HepG2 (cell line): Measurements from ENCODE around the gene PAQR5. TPM values are rescaled to one million over a fixed set of nuclear protein-coding genes. Genes with fewer than 3 reads are reported as not detected.

Experiments used
- BHLHE40 ChIP-seq: IDR thresholded peaks from 2 replicates; pipeline ENCODE4 v1.6.1; 2011; ENCODE audit warnings: low read length, improper control_type of control experiment
- FLYWCH1 ChIP-seq: sonication (generic); formaldehyde crosslinking; IDR thresholded peaks from 2 replicates; pipeline ENCODE4 v1.8.1; 2023; ENCODE audit warnings: mild to moderate bottlenecking, missing genetic modification reagents
- GPN1 ChIP-seq: sonication (generic); formaldehyde crosslinking; IDR thresholded peaks from 2 replicates; pipeline ENCODE4 v1.5.1; 2020; ENCODE audit warnings: missing genetic modification reagents, borderline replicate concordance
- JUN ChIP-seq: sonication (generic); formaldehyde crosslinking; IDR thresholded peaks from 2 replicates; pipeline ENCODE4 v1.4.0; 2020; ENCODE audit warnings: mild to moderate bottlenecking, missing genetic modification reagents
- NFRKB ChIP-seq: fragments of 450-650 bp; IDR thresholded peaks from 2 replicates; pipeline ENCODE4 v1.6.1; 2017
- PRDM4 ChIP-seq: sonication (generic); formaldehyde crosslinking; IDR thresholded peaks from 2 replicates; pipeline ENCODE4 v1.9.0; 2021; ENCODE audit warnings: missing genetic modification reagents, borderline replicate concordance
- RFXANK ChIP-seq: IDR thresholded peaks from 2 replicates; pipeline ENCODE4 v1.6.1; 2016
- RFXAP ChIP-seq: sonication (generic); formaldehyde crosslinking; IDR thresholded peaks from 2 replicates; pipeline ENCODE4 v1.4.0; 2020; ENCODE audit warnings: missing genetic modification reagents, borderline replicate concordance
- TRIM22 ChIP-seq: fragments of 450-650 bp; IDR thresholded peaks from 2 replicates; pipeline ENCODE4 v1.6.1; 2017
- TRIM24 ChIP-seq: sonication (generic); formaldehyde crosslinking; IDR thresholded peaks from 2 replicates; pipeline ENCODE4 v1.8.0; 2022; ENCODE audit warnings: mild to moderate bottlenecking, missing genetic modification reagents
- USF2 ChIP-seq, 2 experiments: sonication (generic) in 1 of 2; formaldehyde crosslinking in 1 of 2; IDR thresholded peaks; 2 replicates each; pipeline versions ENCODE4 v1.5.1 to v1.6.1; 2011 to 2020; ENCODE audit warnings: borderline replicate concordance in 1 of 2, low read depth in 1 of 2, low read length in 1 of 2, mild to moderate bottlenecking in 1 of 2, missing genetic modification reagents in 1 of 2, moderate library complexity in 1 of 2
- ZBTB44 ChIP-seq: sonication (generic); formaldehyde crosslinking; IDR thresholded peaks from 2 replicates; pipeline ENCODE4 v1.4.0; 2020; ENCODE audit warnings: missing genetic modification reagents
- ZEB1 ChIP-seq: IDR thresholded peaks from 2 replicates; pipeline ENCODE4 v1.6.1; 2012; ENCODE audit warnings: mild to moderate bottlenecking, low read depth, inconsistent platforms; ENCODE audit not compliant: insufficient replicate concordance
- ZFYVE20 ChIP-seq: sonication (generic); formaldehyde crosslinking; IDR thresholded peaks from 2 replicates; pipeline ENCODE4 v1.8.0; 2023; ENCODE audit warnings: low read depth, mild to moderate bottlenecking, moderate library complexity, missing genetic modification reagents, borderline replicate concordance
- ZNF20 ChIP-seq: sonication (generic); formaldehyde crosslinking; IDR thresholded peaks from 2 replicates; pipeline ENCODE4 v1.4.0; 2020; ENCODE audit warnings: mild to moderate bottlenecking, moderate library complexity, missing genetic modification reagents
- ZNF382 ChIP-seq: sonication (generic); formaldehyde crosslinking; IDR thresholded peaks from 2 replicates; pipeline ENCODE4 v1.5.0; 2020; ENCODE audit warnings: missing genetic modification reagents, mild to moderate bottlenecking, borderline replicate concordance
- ZNF432 ChIP-seq: sonication (generic); formaldehyde crosslinking; IDR thresholded peaks from 2 replicates; pipeline ENCODE4 v1.5.0; 2020; ENCODE audit warnings: missing genetic modification reagents, mild to moderate bottlenecking, borderline replicate concordance
- ZNF660 ChIP-seq: sonication (generic); formaldehyde crosslinking; IDR thresholded peaks from 2 replicates; pipeline ENCODE4 v1.5.1; 2020; ENCODE audit warnings: mild to moderate bottlenecking, low read depth, missing genetic modification reagents, borderline replicate concordance
- ZNF704 ChIP-seq: sonication (generic); formaldehyde crosslinking; IDR thresholded peaks from 2 replicates; pipeline ENCODE4 v1.8.1; 2023; ENCODE audit warnings: mild to moderate bottlenecking, inconsistent platforms, moderate library complexity, missing genetic modification reagents, borderline replicate concordance
- polyA plus RNA-seq, 8 experiments: library from polyadenylated mRNA; depleted of rRNA in 3 of 8; stranded (reverse) in 7 of 8; unstranded in 1 of 8; fragments of >200 nt; fragmentation: Illumina TruSeq in 4 of 8; extraction: Trizol in 4 of 8; gene quantifications; 2 replicates each; pipeline versions ENCODE4 v1.2.1 to v1.2.3, GENCODE V29; 2011 to 2016; ENCODE audit warnings: low read depth in 4 of 8, missing spikeins in 1 of 8, mixed read lengths in 1 of 8; ENCODE audit not compliant: insufficient read depth in 1 of 8
- total RNA-seq, 5 experiments: library from RNA; depleted of rRNA; stranded (reverse); fragments of >200 nt; fragmentation: Illumina TruSeq; extraction: Trizol; gene quantifications; 2 replicates each; pipeline ENCODE4 v1.2.3, GENCODE V29; 2016; ENCODE audit warnings: low read depth in 1 of 5

Gene PAQR5
- total and polyA plus RNA-seq, 2 of the 13 experiments (the other 11 are each of a cell fraction or from before 2014, with no cell fraction given), result 0.53 to 1.3 TPM

GRCh38 chr15:69452692-69453521 lies 154.2 kb downstream of the PAQR5 start, which contains the start of gene RPLP1 (continued):
- TF ChIP-seq USF2 (IDR thresholded peaks at IDR 0.05; ENCODE audit: low read depth, low read length) (0 out of 2 replicates have a peak, but pooled peaks have one; percentile 25), USF2 (CRISPR knock-in tag; IDR thresholded peaks at IDR 0.05; ENCODE audit: borderline replicate concordance) (no peak), ZNF382 (CRISPR knock-in tag) (no peak), RFXANK (0 out of 2 replicates have a peak, but pooled peaks have one; percentile 53), GPN1 (no peak), ZNF20 (CRISPR knock-in tag) (0 out of 2 replicates have a peak, but pooled peaks have one; percentile 70), ZNF660 (CRISPR knock-in tag) (no peak), BHLHE40 (no peak), TRIM24 (CRISPR knock-in tag) (no peak), RFXAP (CRISPR knock-in tag) (peak; percentile 76), FLYWCH1 (CRISPR knock-in tag) (0 out of 2 replicates have a peak, but pooled peaks have one; percentile 16), ZEB1 (no peak), ZNF432 (no peak), ZBTB44 (CRISPR knock-in tag) (no peak; the same call in 1 of the 2 replicates), ZNF704 (CRISPR knock-in tag) (peak; percentile 69; the same call in 1 of the 2 replicates), TRIM22 (no peak), JUN (CRISPR knock-in tag) (no peak), PRDM4 (CRISPR knock-in tag) (peak; percentile 69; the same call in 1 of the 2 replicates), ZFYVE20 (CRISPR knock-in tag) (0 out of 2 replicates have a peak, but pooled peaks have one; percentile 71), NFRKB (no peak)
